ENCODE results near the gene CERS6.

DNA sequence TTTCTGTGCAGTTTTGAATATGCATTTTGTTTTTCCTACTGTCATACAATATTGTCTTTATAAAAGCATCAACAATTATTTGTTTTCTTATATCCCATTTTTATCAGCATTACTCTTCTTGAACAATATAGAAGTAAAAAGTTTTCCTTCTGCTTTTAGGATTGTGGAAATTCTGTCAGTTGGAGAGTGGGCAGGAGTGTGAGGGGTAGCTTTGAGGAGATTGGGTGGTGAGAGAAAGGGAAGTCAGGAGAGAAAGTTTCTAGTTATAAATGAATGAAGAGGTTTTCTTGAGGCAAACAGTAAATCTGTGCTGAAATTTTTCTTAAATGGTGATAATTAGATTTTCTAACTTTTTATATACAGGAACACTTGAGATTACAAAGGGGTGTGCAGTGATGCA lies 194.7 kb downstream of the CERS6 start:
- TF ChIP-seq, protein P1, sequence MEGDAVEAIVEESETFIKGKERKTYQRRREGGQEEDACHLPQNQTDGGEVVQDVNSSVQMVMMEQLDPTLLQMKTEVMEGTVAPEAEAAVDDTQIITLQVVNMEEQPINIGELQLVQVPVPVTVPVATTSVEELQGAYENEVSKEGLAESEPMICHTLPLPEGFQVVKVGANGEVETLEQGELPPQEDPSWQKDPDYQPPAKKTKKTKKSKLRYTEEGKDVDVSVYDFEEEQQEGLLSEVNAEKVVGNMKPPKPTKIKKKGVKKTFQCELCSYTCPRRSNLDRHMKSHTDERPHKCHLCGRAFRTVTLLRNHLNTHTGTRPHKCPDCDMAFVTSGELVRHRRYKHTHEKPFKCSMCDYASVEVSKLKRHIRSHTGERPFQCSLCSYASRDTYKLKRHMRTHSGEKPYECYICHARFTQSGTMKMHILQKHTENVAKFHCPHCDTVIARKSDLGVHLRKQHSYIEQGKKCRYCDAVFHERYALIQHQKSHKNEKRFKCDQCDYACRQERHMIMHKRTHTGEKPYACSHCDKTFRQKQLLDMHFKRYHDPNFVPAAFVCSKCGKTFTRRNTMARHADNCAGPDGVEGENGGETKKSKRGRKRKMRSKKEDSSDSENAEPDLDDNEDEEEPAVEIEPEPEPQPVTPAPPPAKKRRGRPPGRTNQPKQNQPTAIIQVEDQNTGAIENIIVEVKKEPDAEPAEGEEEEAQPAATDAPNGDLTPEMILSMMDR (IDR thresholded peaks at IDR 0.05; ENCODE audit: low read depth, low read length), result no peak
- TF ChIP-seq POLR2A (IDR thresholded peaks at IDR 0.05; ENCODE audit: extremely low read depth, insufficient read length) (no peak), MYC (IDR thresholded peaks at IDR 0.05; ENCODE audit: low read depth, low read length) (no peak)
- TF ChIP-seq, protein P2, sequence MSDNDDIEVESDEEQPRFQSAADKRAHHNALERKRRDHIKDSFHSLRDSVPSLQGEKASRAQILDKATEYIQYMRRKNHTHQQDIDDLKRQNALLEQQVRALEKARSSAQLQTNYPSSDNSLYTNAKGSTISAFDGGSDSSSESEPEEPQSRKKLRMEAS (IDR thresholded peaks at IDR 0.05; ENCODE audit: low read depth, low read length), result no peak
